ENCODE data around the gene INIP. TPM values are rescaled to one million over a fixed set of nuclear protein-coding genes. Genes with fewer than 3 reads are reported as not detected.

INIP gene
- total and polyA plus RNA-seq, 12 donors, result 4.5 to 18.9 (median 11.9) TPM

DNA sequence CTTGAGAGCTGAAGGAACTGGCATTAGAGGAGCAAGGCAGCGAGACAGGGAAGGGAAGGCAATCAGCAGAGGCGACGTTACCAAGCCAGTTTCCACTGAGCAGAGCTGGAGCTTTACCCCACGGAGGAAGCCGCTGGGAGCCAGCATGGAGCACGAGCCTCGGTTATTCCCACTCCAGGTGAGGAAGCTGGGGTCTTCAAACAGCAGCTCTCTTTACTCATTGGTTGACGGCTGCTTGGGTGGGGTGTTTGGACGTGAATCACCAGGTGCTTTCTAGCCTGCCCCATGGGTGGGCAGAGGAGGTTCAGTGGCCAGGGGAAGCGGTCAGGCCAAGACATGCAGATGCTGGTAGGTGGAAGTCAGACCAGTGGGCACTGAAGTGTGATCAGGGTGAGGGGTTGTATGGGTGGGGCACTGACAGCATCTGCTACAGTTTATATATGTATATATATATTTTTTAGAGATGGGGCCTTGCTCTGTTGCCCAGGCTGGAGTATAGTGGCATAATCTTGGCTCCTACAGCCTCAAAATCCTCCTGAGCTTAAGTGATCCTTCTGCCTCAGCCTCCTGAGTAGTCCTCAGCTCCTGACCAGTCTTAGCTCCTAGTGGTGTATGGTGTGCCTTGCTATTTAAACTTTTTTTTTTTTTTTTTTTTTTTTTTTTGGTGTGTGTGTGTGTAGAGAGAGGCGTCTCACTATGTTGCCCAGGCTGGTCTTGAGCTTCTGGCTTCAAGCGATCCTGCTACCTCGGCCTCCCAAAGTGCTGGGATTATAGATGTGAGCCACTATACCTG lies 45.0 kb upstream of the INIP start:
- Histone ChIP-seq H3K9me3 (peaks cover 0 to 16% (median 3%) of the 10 kb centered on the region in 11 donors), H3K4me1 (peaks cover 0 to 24% (median 0%) of the 10 kb centered on the region in 9 donors), H3K4me3 (no peak overlapping the region), H3K27me3 (no peaks in the 10 kb centered on the region), H3K36me3 (peaks cover 0 to under 1% (median 0%) of the 10 kb centered on the region in 9 donors), H3K27ac (no peak overlapping the region)
- 93 to 98% methylated on average over 13 of the region's 13 CpGs for WGBS, 2 donors
- TF ChIP-seq CTCF (IDR thresholded peaks at IDR 0.05), result no peak
- DNase-seq (no peak), ATAC-seq (no peak)
- intact Hi-C loops (cut with DNase I), result no loop called here

GRCh38 chr9:112761912-112762655 lies 44.2 kb upstream of the INIP start:
- H3K9me3 ChIP-seq, result peaks cover 0 to 15% (median 3%) of the 10 kb centered on the region in 11 donors
- no peak overlapping the region for H3K27ac ChIP-seq
- H3K4me3 ChIP-seq, result no peak overlapping the region
- intact Hi-C loops (cut with DNase I), result no loop called here
- ATAC-seq (no peak), DNase-seq (no peak)
- 90 to 91% methylated on average over 12 of the region's 12 CpGs for WGBS, 2 donors
- H3K4me1 ChIP-seq, result peaks cover 0 to 31% (median 2%) of the 10 kb centered on the region in 9 donors
- H3K36me3 ChIP-seq, result no peaks in the 10 kb centered on the region
- TF ChIP-seq CTCF (IDR thresholded peaks at IDR 0.05), result no peak
- H3K27me3 ChIP-seq, result no peaks in the 10 kb centered on the region

GRCh38 chr9:112760821-112761220 lies 42.9 kb upstream of the INIP start:
- 85 to 92% methylated on average over 8 of the region's 8 CpGs for WGBS, 2 donors

More at GRCh38 chr9:112760821-112761220, 42.9 kb upstream of the INIP start:
- Histone ChIP-seq H3K4me1 (peaks cover 0 to 43% (median 12%) of the 10 kb centered on the region in 9 donors), H3K27me3 (no peaks in the 10 kb centered on the region), H3K9me3 (peaks cover 0 to 3% (median 0%) of the 10 kb centered on the region in 11 donors), H3K4me3 (no peak overlapping the region), H3K27ac (no peak overlapping the region), H3K36me3 (no peaks in the 10 kb centered on the region)
- TF ChIP-seq CTCF (IDR thresholded peaks at IDR 0.05), result no peak
- DNase-seq (no peak), ATAC-seq (no peak)
- intact Hi-C loops (cut with DNase I), result no loop called here

Measured in heart right ventricle (tissue), 16 donors.